ENCODE data around the gene FAHD2A.

Gene FAHD2A

DNA sequence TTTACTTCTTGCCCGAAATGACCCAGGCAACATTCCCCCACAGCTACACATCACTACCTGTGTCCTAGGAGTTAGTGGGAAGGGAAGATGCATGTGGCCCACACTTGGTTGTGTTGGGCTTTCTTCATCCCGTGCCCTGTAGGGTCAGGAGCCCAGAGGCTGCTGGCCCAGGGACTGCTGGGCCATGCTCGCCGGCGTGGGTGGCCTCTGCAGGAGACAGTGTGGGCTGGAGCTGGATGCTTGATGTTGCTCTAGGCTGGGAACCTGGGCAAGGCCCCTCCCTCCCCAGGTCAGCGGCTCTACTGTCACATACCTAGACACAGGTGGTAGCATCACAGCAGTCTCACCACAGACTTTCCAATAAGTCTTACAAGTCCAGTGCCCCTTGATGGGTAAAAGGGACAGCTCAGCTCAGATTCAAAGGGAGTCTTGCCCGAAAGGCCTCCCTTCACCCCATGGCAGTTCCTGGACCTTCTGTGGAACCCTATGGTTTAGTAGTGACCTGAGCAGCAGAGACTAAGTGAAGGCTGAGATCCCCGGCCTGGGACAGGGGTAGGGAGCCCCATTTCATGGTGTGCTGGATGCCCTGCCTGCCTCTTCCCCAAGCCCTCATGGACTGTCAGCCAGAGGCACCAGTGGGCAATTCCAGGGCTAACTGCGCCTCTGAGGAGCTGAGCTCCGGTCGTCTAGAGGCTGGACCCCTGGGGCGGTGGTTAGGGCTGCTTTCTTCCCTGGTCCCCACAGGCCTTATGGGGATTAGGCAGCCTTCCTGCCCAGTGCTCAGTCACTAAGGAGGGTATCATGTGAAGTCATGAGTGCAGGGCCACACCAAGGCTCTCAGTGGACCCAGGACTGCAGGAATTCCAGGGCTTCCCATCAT, 45.4 kb upstream of the FAHD2A start:
- Histone ChIP-seq H3K9ac (ENCODE audit: insufficient read length, low read depth) (no peak overlapping the region), H3K4me3 (ENCODE audit: insufficient read length, low read depth) (no peak overlapping the region), H3K36me3 (ENCODE audit: insufficient read depth, insufficient read length, low read length) (no peaks in the 10 kb centered on the region), H3K4me1 (ENCODE audit: insufficient read depth, insufficient read length) (peaks cover 10% of the 10 kb centered on the region), H3K9me3 (ENCODE audit: insufficient read depth, low read length) (no peaks in the 10 kb centered on the region), H3K27me3 (ENCODE audit: insufficient read depth, insufficient read length) (no peaks in the 10 kb centered on the region)
- DNase-seq (ENCODE audit: low read depth, low spot score): no peak
- no peak for TF ChIP-seq ZNF274 (IDR thresholded peaks at IDR 0.05; ENCODE audit: low read depth, low read length)
- TF ChIP-seq YY1 (IDR thresholded peaks at IDR 0.05; ENCODE audit: insufficient read depth, insufficient read length): no peak
- no peak for TF ChIP-seq SUZ12 (IDR thresholded peaks at IDR 0.05; ENCODE audit: extremely low read depth, insufficient read depth, insufficient read length)

DNA sequence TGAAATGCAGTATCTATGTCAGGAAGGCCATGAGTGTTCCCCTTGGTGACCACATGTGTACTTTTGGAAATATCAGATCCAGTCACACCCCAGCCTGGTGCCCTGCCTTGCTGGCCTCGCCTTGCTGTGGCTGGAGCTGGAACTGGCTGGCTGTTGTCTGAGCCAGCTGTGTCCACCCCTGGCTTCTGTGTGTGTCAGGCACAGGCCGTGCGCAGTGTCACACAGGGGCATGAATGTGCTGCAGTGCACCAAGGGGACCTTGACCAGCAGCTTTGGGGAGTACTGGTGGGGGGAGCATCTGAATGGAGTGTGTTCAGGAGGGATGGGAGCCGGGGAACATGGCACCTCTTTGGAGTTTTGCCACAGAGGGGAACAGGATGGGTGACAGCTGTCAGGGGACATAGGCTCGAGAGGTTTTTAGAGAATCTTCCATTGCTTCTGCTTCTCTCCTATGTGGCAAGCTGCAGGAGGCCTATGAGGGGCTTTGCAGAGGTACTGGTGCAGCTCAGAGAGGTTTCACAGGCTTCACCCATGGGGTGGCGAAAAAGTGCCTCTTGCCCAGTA, 44.7 kb upstream of the FAHD2A start:
- TF ChIP-seq SUZ12 (IDR thresholded peaks at IDR 0.05; ENCODE audit: extremely low read depth, insufficient read depth, insufficient read length): no peak
- no peak for TF ChIP-seq ZNF274 (IDR thresholded peaks at IDR 0.05; ENCODE audit: low read depth, low read length)
- TF ChIP-seq YY1 (IDR thresholded peaks at IDR 0.05; ENCODE audit: insufficient read depth, insufficient read length): no peak

DNA sequence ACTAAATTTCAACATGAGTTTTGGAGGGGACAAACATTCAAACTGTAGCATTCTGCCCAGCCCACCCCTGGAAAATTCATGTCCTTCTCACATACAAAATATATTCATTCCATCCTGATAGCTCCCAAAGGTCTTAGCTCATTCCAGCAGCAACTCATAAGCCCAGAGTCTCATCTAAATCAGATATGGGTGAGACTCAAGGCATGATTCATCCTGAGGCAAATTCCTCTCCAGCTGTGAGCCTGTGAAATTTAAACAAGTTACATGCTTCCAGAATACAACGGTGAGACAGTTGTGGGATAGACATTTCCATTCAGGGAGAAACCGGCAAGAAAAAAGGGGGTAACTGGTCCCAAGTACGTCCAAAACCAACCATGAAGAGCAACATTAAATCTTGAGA, 43.5 kb upstream of the FAHD2A start:
- no peak for DNase-seq (ENCODE audit: low read depth, low spot score)
- H3K4me1 ChIP-seq (ENCODE audit: insufficient read depth, insufficient read length): peaks cover 8% of the 10 kb centered on the region
- TF ChIP-seq SUZ12 (IDR thresholded peaks at IDR 0.05; ENCODE audit: extremely low read depth, insufficient read depth, insufficient read length): no peak
- no peak for TF ChIP-seq YY1 (IDR thresholded peaks at IDR 0.05; ENCODE audit: insufficient read depth, insufficient read length)
- no peak for TF ChIP-seq ZNF274 (IDR thresholded peaks at IDR 0.05; ENCODE audit: low read depth, low read length)
- no peak overlapping the region for H3K4me3 ChIP-seq (ENCODE audit: insufficient read length, low read depth)
- no peaks in the 10 kb centered on the region for H3K27me3 ChIP-seq (ENCODE audit: insufficient read depth, insufficient read length)
- no peaks in the 10 kb centered on the region for H3K36me3 ChIP-seq (ENCODE audit: insufficient read depth, insufficient read length, low read length)
- H3K9ac ChIP-seq (ENCODE audit: insufficient read length, low read depth): no peak overlapping the region
- H3K9me3 ChIP-seq (ENCODE audit: insufficient read depth, low read length): no peaks in the 10 kb centered on the region

More for the DNA sequence above, 44.7 kb upstream of the FAHD2A start:
- Histone ChIP-seq H3K27me3 (ENCODE audit: insufficient read depth, insufficient read length) (no peaks in the 10 kb centered on the region), H3K9ac (ENCODE audit: insufficient read length, low read depth) (no peak overlapping the region), H3K36me3 (ENCODE audit: insufficient read depth, insufficient read length, low read length) (no peaks in the 10 kb centered on the region), H3K4me1 (ENCODE audit: insufficient read depth, insufficient read length) (peaks cover 10% of the 10 kb centered on the region), H3K9me3 (ENCODE audit: insufficient read depth, low read length) (no peaks in the 10 kb centered on the region), H3K4me3 (ENCODE audit: insufficient read length, low read depth) (no peak overlapping the region)
- DNase-seq (ENCODE audit: low read depth, low spot score): no peak

DNA sequence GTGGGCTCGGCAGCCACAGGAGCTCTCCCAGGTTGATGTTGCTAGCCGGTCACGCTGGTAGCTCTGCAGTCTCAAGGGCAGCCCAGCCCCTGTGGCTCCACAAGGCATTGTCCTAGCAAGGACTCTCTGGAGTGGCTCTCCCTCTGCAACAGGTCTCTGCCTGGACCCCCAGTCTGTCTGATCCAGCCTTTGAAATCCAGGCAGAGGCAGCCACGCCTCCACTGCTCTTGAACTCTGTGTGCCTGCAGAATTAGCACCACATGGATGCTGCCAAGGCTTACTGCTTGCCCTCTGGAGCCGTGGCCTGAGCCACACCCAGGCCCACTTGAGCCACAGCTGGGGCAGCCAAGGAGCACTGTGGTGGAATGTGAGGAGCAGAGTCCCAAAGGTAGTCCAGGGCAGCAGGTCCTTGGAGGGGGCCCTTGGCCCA, 43.0 kb upstream of the FAHD2A start:
- no peak overlapping the region for H3K9ac ChIP-seq (ENCODE audit: insufficient read length, low read depth)
- H3K4me3 ChIP-seq (ENCODE audit: insufficient read length, low read depth): no peak overlapping the region
- TF ChIP-seq ZNF274 (IDR thresholded peaks at IDR 0.05; ENCODE audit: low read depth, low read length) (no peak), YY1 (IDR thresholded peaks at IDR 0.05; ENCODE audit: insufficient read depth, insufficient read length) (no peak), SUZ12 (IDR thresholded peaks at IDR 0.05; ENCODE audit: extremely low read depth, insufficient read depth, insufficient read length) (no peak)
- H3K4me1 ChIP-seq (ENCODE audit: insufficient read depth, insufficient read length): peaks cover 8% of the 10 kb centered on the region
- no peak for DNase-seq (ENCODE audit: low read depth, low spot score)
- no peaks in the 10 kb centered on the region for H3K27me3 ChIP-seq (ENCODE audit: insufficient read depth, insufficient read length)
- H3K9me3 ChIP-seq (ENCODE audit: insufficient read depth, low read length): no peaks in the 10 kb centered on the region
- no peaks in the 10 kb centered on the region for H3K36me3 ChIP-seq (ENCODE audit: insufficient read depth, insufficient read length, low read length)

DNA sequence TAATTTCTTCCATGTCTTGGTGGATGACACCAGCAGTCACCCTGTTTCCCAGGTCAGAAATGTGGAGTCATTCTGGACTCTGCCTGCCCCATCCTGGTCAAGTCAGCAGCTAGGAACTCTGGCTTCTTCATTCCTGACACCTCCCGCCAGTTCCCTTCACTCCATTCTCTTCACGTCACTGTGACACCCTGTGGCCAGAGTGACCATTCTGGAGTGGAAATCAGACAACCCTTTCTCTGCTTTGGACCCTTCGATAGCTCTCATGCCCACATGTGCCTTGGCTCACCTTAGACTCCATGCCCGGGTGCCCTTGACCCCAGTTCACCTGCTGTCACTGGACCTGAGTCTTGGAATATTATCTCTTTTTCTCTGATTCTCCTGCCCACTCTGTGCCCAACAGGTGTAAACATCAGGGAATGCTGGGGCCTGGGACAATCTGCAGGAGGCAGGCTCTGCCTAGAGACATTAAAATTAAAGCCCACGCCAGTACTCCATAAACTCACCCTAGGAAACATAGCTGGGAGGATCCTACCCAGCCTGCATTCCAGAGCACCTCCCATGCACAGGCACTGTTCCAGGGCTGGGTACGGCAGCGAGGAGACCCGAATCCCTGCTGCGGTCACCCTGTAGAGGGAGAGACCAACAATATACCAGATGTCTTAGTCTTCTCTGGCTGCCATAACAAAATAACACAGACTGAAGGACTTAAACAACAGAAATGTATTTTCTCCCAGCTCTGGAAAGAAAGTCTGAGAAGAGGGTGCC, 41.1 kb upstream of the FAHD2A start:
- no peaks in the 10 kb centered on the region for H3K36me3 ChIP-seq (ENCODE audit: insufficient read depth, insufficient read length, low read length)
- H3K4me3 ChIP-seq (ENCODE audit: insufficient read length, low read depth): no peak overlapping the region
- no peaks in the 10 kb centered on the region for H3K9me3 ChIP-seq (ENCODE audit: insufficient read depth, low read length)
- H3K27me3 ChIP-seq (ENCODE audit: insufficient read depth, insufficient read length): no peaks in the 10 kb centered on the region
- peaks cover 8% of the 10 kb centered on the region for H3K4me1 ChIP-seq (ENCODE audit: insufficient read depth, insufficient read length)
- H3K9ac ChIP-seq (ENCODE audit: insufficient read length, low read depth): no peak overlapping the region
- DNase-seq (ENCODE audit: low read depth, low spot score): no peak
- TF ChIP-seq ZNF274 (IDR thresholded peaks at IDR 0.05; ENCODE audit: low read depth, low read length): no peak
- no peak for TF ChIP-seq SUZ12 (IDR thresholded peaks at IDR 0.05; ENCODE audit: extremely low read depth, insufficient read depth, insufficient read length)
- TF ChIP-seq YY1 (IDR thresholded peaks at IDR 0.05; ENCODE audit: insufficient read depth, insufficient read length): no peak

DNA sequence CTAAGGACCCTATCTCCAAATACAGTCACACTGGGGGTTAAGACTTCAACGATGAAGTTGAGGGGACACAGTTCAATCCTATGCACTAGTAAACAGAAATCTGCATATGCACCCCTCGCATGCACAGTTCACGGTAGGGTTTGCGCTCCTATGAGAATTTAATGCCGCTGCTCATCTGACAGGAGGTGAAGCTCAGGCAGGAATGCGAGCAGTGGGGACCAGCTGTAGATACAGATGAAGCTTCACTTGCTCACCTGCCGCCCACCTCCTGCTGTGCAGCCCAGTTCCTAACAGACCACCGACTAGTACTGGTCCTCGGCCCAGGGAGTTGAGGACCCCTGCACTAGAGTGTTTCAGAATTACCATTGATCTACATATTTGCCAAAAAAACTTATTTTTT, 40.0 kb upstream of the FAHD2A start:
- no peak for TF ChIP-seq ZNF274 (IDR thresholded peaks at IDR 0.05; ENCODE audit: low read depth, low read length)
- no peak for TF ChIP-seq YY1 (IDR thresholded peaks at IDR 0.05; ENCODE audit: insufficient read depth, insufficient read length)
- Histone ChIP-seq H3K9me3 (ENCODE audit: insufficient read depth, low read length) (no peaks in the 10 kb centered on the region), H3K36me3 (ENCODE audit: insufficient read depth, insufficient read length, low read length) (no peaks in the 10 kb centered on the region), H3K9ac (ENCODE audit: insufficient read length, low read depth) (no peak overlapping the region), H3K4me1 (ENCODE audit: insufficient read depth, insufficient read length) (peaks cover 7% of the 10 kb centered on the region), H3K4me3 (ENCODE audit: insufficient read length, low read depth) (no peak overlapping the region), H3K27me3 (ENCODE audit: insufficient read depth, insufficient read length) (no peaks in the 10 kb centered on the region)
- DNase-seq (ENCODE audit: low read depth, low spot score): no peak

DNA sequence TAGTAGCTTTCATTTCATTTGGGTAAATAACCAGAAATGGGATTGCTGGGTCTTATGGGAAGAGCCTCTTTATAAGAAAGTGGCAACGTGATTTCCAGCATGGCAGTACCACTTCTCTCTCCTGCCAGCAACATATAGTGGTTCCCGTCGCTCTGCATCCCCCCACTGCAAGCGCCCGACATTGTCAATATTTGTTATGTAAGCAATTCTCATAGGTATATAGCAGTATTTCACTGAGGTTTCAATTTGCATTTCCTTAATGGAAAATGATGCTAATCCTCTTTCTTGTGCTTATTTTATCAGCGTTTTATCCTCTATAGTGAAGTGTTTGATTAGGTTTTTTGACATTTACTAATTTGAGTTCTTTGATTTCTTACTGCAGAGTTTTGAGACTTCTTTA, 36.0 kb upstream of the FAHD2A start:
- Histone ChIP-seq H3K27me3 (ENCODE audit: insufficient read depth, insufficient read length) (no peaks in the 10 kb centered on the region), H3K4me1 (ENCODE audit: insufficient read depth, insufficient read length) (no peaks in the 10 kb centered on the region), H3K9me3 (ENCODE audit: insufficient read depth, low read length) (no peaks in the 10 kb centered on the region; the same call in none of the 2 replicates), H3K4me3 (ENCODE audit: insufficient read length, low read depth) (no peak overlapping the region), H3K9ac (ENCODE audit: insufficient read length, low read depth) (no peak overlapping the region), H3K36me3 (ENCODE audit: insufficient read depth, insufficient read length, low read length) (no peaks in the 10 kb centered on the region)
- TF ChIP-seq YY1 (IDR thresholded peaks at IDR 0.05; ENCODE audit: insufficient read depth, insufficient read length) (no peak), ZNF274 (IDR thresholded peaks at IDR 0.05; ENCODE audit: low read depth, low read length) (no peak), SUZ12 (IDR thresholded peaks at IDR 0.05; ENCODE audit: extremely low read depth, insufficient read depth, insufficient read length) (no peak)
- DNase-seq (ENCODE audit: low read depth, low spot score): no peak

Data from NT2/D1 (cell line).